Measurements from ENCODE around the gene EPAS1.

DNA sequence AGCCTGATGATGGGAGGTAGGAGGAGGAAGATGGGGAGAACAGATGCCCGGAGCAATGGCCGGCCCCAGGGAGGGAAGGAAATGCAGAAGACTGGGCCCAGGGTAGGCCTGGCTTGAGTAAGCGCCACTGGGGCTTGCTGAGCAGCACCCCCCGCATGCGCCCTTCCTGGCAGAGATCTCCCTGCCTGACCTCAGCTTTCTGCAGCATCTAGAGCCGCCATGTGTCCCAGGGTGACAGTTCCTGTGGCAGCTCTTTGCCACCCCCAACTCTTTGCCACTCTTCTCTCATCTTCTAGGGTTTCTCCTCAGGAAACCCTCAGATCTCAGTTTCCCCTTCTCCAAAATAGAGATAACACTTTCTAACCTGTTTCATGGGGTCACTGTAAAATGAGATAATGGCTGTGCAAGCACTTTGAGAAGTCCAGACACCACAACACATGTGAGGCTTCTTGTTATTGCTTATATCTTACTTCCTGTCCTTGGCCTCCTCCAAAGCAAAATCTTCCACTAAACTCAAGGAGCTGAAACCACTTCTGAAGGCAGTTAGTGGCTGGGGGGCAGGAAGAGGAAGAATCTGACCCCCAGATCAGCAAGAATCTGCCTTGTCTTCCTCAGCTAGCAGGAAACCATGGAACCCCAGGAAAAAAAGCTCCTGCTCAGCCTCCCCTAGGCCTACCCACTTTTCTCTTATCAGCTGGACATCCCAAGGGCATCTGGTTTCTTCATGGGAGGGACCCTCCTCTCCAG, 64.9 kb downstream of the EPAS1 start:
- TF ChIP-seq MZF1 (CRISPR knock-in tag; IDR thresholded peaks at IDR 0.05; ENCODE audit: borderline replicate concordance): no peak
- TF ChIP-seq, protein P1, sequence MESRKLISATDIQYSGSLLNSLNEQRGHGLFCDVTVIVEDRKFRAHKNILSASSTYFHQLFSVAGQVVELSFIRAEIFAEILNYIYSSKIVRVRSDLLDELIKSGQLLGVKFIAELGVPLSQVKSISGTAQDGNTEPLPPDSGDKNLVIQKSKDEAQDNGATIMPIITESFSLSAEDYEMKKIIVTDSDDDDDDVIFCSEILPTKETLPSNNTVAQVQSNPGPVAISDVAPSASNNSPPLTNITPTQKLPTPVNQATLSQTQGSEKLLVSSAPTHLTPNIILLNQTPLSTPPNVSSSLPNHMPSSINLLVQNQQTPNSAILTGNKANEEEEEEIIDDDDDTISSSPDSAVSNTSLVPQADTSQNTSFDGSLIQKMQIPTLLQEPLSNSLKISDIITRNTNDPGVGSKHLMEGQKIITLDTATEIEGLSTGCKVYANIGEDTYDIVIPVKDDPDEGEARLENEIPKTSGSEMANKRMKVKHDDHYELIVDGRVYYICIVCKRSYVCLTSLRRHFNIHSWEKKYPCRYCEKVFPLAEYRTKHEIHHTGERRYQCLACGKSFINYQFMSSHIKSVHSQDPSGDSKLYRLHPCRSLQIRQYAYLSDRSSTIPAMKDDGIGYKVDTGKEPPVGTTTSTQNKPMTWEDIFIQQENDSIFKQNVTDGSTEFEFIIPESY (CRISPR knock-in tag; IDR thresholded peaks at IDR 0.05): no peak
- no peak for TF ChIP-seq CEBPZ (IDR thresholded peaks at IDR 0.05; ENCODE audit: low read length)
- TF ChIP-seq ZNF350 (CRISPR knock-in tag; IDR thresholded peaks at IDR 0.05; ENCODE audit: borderline replicate concordance, low read depth): no peak
